Stimulated activated CD4-positive, alpha-beta T cell treated with anti-CD3 and anti-CD28 coated beads, TNF-alpha, amount 100 ng/mL, for 1 hour (primary cell): Measurements from ENCODE around the gene FKBP15.
"Not testable (repeated sequence)": the region's sequence is repeated elsewhere in the genome, so short reads cannot be mapped to it uniquely, and the experiment has no call there.

Source experiments
- DNase-seq, 3 donors: peaks; one replicate each; pipeline ENCODE4 v3.0.0-alpha.2; 2020; ENCODE audit warnings: low read depth in 3 of 3, low spot score in 1 of 3

Gene FKBP15, protein sequence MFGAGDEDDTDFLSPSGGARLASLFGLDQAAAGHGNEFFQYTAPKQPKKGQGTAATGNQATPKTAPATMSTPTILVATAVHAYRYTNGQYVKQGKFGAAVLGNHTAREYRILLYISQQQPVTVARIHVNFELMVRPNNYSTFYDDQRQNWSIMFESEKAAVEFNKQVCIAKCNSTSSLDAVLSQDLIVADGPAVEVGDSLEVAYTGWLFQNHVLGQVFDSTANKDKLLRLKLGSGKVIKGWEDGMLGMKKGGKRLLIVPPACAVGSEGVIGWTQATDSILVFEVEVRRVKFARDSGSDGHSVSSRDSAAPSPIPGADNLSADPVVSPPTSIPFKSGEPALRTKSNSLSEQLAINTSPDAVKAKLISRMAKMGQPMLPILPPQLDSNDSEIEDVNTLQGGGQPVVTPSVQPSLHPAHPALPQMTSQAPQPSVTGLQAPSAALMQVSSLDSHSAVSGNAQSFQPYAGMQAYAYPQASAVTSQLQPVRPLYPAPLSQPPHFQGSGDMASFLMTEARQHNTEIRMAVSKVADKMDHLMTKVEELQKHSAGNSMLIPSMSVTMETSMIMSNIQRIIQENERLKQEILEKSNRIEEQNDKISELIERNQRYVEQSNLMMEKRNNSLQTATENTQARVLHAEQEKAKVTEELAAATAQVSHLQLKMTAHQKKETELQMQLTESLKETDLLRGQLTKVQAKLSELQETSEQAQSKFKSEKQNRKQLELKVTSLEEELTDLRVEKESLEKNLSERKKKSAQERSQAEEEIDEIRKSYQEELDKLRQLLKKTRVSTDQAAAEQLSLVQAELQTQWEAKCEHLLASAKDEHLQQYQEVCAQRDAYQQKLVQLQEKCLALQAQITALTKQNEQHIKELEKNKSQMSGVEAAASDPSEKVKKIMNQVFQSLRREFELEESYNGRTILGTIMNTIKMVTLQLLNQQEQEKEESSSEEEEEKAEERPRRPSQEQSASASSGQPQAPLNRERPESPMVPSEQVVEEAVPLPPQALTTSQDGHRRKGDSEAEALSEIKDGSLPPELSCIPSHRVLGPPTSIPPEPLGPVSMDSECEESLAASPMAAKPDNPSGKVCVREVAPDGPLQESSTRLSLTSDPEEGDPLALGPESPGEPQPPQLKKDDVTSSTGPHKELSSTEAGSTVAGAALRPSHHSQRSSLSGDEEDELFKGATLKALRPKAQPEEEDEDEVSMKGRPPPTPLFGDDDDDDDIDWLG

GRCh38 chr9:113221003-113221799 is at the start of gene FKBP15, which contains the start of gene SLC31A1:
Gene FKBP15, minus strand, starts transcription at chr9:113221277. Its CDS starts 34 bp downstream, at chr9:113221243.
Gene SLC31A1, plus strand, starts transcription at chr9:113221544. Its CDS starts 34,605 bp downstream, at chr9:113256149.
- peak; percentile 89 to 95 (median 94) for DNase-seq

DNA sequence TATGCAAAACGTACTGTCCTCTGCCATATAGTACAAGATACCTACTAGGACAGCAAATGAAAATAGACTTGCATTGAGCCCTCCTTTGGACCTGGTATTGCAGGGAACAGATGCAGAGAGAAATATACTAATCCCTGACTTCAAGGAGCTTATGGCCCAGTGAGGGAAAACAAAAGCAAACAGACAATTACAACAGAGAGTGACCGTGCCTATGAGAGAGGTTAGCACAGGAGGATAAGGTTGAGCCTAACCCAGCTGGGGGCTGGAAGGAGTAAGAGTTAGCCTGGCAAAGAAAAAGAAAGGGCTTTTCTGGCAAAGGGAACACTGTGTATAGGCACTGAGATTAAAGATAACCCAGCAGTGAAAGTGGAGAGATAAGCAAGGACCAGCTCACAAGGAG is 48.8 kb upstream of the FKBP15 start:
- no peak for DNase-seq

- DNase-seq, result no peak
These were observed 48.3 kb upstream of the FKBP15 start for GRCh38 chr9:113269355-113269754.

- DNase-seq, result no peak
These were observed 47.0 kb upstream of the FKBP15 start for GRCh38 chr9:113267911-113268566.

DNA sequence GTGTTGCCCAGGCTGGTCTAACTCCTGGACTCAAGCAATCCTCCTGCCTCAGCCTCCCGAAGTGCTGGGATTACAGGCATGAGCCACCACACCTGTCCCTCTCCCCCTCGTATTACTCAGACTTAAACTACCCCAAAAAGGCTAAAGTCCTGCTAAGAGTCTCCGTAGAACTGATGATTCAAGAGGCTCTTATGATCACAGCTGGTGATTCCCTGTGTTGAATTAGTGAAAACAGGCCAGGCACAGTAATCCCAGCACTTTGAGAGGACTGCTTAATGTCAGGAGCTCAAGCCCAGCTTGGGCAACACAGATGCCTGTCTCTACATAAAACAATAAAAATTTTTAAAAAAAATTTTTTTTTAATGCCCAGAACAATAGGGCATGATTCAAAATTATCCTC is 45.1 kb upstream of the FKBP15 start:
- no peak for DNase-seq

DNA sequence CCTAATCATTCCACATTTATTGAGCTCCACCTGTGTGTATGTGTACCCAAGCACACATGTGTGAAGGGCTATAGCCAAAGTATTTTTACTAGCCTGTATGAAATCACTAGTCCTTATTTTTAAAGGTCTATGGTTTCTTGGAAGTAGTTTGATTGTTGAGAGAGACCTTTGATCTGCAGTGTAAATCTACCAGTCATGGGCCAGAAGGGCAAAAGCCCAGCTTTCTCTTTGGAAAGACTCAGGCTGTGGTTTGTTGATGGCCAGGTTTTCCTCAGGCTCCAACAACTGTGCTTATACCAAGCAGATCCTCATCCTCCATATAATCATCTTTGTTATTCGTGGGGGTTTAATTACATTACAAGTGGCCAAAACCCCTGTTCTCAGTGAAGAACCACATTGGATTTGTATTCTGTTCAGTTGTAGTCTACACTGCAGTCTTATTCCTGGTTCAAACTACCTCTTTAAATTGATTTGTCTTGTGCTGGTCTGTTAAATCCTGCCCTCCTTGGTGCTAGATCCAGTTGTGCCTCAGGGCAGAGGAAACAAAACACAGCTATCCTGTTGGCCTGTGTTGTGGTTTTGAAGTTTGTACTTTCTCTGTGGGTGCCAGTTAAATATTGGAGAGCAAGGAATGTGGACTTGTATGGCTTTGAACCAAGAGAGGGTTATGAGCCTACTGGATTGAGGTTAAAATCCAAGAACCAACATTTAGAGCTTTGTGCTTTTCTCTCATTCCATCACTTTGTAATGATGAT is 41.0 kb upstream of the FKBP15 start:
- no peak for DNase-seq

DNA sequence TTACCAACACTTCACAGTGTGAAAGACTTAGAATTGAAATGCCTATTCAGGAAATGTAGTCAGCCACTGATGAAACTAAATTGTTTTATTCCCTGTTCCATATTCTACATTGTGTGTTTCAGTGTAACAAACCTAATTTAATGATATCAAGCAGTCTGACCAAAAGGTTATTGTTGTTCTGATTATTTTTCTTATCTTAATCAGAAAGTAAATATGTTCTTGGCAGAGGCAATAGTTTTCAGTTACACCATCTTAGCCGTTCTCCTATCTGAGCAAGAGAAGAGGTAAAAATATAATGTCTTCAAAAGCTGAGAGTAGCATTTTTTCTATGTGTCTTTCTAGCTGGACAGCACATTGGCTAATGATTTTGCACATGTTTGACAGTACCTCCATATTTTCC is 37.2 kb upstream of the FKBP15 start:
- no peak for DNase-seq

- DNase-seq, result no peak
These were observed 36.8 kb upstream of the FKBP15 start for GRCh38 chr9:113257863-113258262.

DNA sequence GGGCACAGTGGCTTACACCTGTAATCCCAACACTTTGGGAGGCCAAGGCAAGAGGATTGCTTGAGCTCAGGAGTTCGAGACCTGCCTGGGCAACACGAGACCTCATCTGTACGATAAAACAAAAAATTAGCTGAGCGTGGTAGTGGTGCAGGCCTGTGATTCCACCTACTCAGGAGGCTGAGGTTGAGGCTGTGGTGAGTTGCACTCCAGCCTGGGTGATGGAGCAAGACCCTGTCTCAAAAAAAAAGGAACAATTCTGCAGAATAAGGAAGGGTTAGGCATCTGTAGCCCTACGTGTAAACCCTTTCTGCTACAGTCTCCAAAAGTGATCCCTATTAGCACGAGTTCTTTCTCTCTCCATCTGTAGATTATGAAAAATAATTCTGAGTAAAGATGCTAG is 34.4 kb upstream of the FKBP15 start:
- no peak for DNase-seq

DNA sequence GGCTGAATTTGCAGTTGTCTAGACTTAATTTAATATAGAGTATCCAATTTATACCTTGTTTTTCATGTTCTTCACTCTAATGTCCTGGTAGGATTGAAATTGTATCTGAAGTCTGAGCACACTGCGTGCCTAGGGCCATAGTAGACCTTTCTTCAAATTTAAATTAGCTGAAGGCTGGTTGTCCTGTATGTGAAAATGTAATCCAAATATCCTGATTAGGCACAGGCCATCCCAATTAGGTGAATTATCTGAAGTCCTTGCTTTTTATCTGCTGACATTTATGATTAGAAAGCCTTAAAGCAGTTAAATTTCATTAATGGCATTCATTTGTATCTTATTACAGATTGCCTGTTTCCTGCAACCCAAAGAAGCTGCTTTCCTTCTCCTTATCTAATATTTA is 33.9 kb upstream of the FKBP15 start:
- DNase-seq, result no peak

DNA sequence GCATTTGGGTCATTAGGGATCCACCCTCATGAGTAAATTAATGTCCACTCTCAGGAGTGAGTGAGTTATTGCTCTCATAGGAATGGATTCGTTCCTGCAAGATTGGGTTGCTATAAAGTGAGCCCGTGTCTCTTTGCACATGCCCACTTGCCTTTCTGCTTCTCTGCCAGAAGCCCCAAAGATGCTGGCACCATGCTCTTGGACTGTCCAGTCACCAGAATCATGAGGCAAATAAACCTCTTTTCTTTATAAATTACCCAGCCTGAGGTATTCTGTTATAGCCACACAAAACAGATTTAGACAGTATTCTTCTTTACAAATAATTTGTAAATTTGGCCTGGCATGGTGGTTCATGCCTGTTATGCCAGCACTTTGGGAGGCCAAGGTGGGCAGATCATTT is 29.7 kb upstream of the FKBP15 start:
- no peak for DNase-seq

GRCh38 chr9:113249661-113250060 is 28.6 kb upstream of the FKBP15 start:
- not testable (repeated sequence) for DNase-seq

DNA sequence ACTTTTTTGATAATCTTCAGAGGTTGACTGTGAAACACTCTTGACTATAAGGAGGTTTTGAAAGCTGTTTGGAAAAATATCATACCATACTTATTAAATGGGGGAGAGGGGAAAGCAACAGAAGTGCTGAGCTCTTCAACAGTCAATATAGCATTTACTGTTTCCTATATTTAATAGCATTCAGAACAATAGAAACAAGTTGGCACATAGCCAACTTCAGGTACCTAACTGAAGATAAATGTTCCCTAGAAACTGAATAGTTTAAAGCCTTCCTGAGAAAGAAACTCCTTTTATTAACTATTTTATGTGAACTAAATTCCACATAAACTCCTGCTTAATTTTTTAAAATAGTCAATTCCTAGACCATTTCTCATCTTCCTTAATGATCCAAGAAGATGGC is 26.6 kb upstream of the FKBP15 start:
- no peak for DNase-seq

DNA sequence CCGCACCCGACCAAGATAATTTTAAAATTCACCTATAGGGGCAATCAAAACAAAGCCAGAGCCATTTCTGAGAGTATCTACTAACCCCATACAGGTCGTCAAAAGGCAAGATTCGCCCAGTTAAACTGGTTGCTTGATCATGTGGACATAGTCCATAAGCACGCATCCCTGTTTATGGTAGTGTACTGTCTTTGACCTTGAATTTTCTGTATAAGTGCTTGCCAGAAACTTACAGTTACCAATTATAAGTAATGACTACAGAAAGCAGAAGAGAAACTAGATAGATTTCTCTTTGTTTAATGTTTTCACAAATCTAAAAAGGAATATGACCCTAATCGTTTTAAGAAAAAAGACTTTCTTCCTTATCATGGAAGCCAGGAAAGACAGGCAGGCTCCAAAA is 25.9 kb upstream of the FKBP15 start:
- no peak for DNase-seq

- no peak for DNase-seq
These were observed 24.8 kb upstream of the FKBP15 start for GRCh38 chr9:113245894-113246293.

DNA sequence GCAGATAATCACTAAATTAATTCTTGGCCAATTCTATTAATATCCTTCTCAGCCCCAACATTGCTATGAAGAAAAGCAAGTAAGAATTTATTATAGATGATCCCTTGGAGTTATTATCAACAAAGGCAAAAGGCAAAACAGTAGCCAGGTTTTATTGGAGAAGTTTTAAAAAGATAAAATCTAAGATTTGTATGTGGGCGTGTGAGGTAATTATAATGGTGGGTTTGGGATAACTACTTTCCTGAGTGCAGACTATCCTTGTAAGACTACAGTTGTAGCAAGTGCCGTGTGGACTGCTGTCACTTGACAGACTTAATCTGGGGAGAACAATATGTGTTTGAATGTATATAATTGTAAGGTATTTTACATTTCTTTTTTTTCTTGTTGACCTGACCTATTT is 23.5 kb upstream of the FKBP15 start:
- no peak for DNase-seq

GRCh38 chr9:113241161-113241560 is 20.1 kb upstream of the FKBP15 start:
- DNase-seq, result no peak

DNA sequence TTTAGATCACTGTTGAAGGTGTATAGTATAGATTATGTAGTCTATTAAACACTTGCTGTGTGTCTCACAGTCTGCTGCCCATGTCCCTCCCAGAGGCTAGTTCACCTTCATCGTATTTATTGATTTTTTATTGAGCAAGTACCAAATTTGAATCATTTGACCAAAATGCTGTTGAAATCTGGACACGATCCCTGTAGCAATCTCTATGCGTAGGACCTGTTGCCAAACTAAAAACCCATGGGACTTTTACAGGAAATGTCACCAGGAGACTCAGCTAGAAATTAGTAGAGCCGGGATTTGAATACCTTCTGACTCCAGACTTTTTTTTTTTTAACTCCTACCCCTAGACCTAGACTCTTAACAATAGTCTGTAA is 17.8 kb upstream of the FKBP15 start:
- DNase-seq, result no peak

GRCh38 chr9:113238202-113238858 is 17.3 kb upstream of the FKBP15 start:
- DNase-seq, result no peak
